ENCODE results near the gene MRPS23.

The MRPS23 gene

DNA sequence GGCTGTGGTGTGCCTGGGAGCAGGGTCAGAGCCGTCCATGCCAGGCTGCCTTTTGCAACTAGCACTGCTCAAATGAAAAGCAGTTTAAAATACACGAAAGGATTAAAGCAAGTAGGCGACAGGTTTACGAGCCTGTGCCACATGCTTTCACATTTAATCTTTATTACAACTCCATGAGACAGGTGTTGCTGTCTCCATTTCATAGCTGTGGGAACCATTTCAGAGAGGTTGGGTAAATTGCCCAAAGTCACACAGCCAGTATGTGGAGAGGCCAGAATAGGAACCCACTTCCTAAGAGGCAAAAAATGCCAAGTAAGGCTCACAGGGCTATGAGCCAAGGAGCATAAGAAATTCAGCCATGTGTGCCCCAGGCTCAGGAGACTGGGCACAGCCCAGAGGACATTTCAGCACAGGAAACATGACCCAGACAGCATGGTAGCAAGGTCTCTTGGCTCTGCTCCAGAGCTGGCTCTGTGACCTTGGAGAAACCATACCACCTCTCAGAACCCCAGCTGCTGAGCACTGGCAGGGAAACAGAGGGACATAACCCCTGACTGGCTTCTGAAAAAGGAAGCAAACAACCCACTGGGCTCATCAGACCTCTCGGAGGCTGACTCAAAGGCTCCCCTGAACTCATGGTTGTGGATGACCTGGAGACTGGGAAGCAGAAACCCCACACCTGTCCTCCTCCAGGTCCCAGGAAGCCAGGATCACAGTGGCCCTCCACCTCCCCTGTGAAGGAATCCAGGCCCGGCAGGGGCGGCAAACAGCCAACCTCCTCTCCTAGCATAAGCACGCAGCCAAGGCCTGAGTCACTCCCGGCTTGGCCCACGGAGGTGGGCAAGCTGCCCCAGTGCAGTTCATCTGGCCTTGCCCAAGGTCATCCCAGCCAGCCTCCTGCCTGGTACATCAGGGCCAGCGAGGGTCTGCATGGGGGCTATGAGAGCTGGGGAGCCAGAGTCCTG, 40.3 kb upstream of the MRPS23 start:
- H3K4me1 ChIP-seq (ENCODE audit: control insufficient read depth in 1 of 2, insufficient read depth in 2 of 2, low read length in 2 of 2), result peaks cover 41 to 42% of the 10 kb centered on the region in 2 donors

GRCh38 chr17:57889252-57889651, 39.4 kb upstream of the MRPS23 start:
- H3K36me3 ChIP-seq (ENCODE audit: control insufficient read depth in 1 of 2, insufficient read depth in 2 of 2, low read length in 2 of 2), result peaks cover 0 to 6% of the 10 kb centered on the region in 2 donors
- peaks cover 35 to 36% of the 10 kb centered on the region in 2 donors for H3K4me1 ChIP-seq (ENCODE audit: control insufficient read depth in 1 of 2, insufficient read depth in 2 of 2, low read length in 2 of 2)
- H3K4me3 ChIP-seq (ENCODE audit: low read depth in 1 of 2, low read length in 2 of 2), result no peak overlapping the region
- H3K27ac ChIP-seq (ENCODE audit: low read depth, low read length), result no peak overlapping the region
- H3K9ac ChIP-seq (ENCODE audit: low read depth in 1 of 2, low read length in 2 of 2), result no peak overlapping the region
- H3K27me3 ChIP-seq (ENCODE audit: control insufficient read depth in 1 of 2, insufficient read depth in 2 of 2, low read length in 2 of 2), result no peaks in the 10 kb centered on the region
- no peaks in the 10 kb centered on the region for H3K9me3 ChIP-seq (ENCODE audit: control insufficient read depth in 1 of 2, low read length in 2 of 2)

More for the DNA sequence above, 40.3 kb upstream of the MRPS23 start:
- Histone ChIP-seq H3K4me3 (ENCODE audit: low read depth in 1 of 2, low read length in 2 of 2) (no peak overlapping the region), H3K36me3 (ENCODE audit: control insufficient read depth in 1 of 2, insufficient read depth in 2 of 2, low read length in 2 of 2) (no peaks in the 10 kb centered on the region), H3K9me3 (ENCODE audit: control insufficient read depth in 1 of 2, low read length in 2 of 2) (no peaks in the 10 kb centered on the region), H3K27me3 (ENCODE audit: control insufficient read depth in 1 of 2, insufficient read depth in 2 of 2, low read length in 2 of 2) (no peaks in the 10 kb centered on the region), H3K27ac (ENCODE audit: low read depth, low read length) (no peak overlapping the region), H3K9ac (ENCODE audit: low read depth in 1 of 2, low read length in 2 of 2) (no peak overlapping the region)

DNA sequence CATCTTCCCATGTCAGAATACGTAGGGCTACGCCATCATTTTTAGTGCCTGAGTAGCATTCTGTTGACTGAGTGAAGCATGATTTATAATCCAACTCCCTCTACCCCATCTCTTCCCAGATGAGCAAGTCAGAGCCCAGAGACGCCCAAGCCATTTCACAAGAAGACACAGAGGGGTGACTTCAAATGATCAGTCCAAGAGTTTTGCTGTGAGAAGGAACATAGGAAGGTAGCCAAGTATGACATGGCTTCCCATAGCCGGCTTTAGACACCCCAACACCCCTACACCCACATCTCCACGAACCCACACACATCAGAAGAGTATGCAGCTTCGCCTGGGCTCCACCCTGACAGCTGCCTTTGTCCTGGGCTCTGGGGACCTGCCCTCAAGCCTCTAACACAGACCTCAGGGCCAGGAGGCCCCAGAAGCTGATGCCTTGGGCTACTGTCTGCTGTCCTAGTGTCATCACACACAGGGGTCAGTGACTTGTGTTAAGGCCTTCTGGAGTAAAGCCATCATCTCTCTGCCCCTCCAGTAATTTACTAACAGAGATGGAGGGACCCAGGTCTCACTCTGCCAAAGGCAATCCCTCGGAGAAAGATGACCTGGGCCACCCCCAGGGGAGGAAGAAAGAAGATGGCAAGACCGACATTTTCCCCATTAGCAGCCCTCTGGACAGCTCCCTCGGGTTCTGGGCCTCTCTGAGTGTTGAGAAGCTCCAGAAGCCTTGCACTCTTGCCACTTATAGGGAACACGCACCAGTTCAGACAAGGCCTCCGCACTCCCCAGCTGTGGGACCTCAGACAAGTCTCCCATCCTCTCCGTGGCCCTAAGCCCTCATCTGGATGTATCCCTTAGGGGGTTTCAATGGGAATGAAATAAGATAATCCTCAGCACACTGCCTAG, 38.7 kb upstream of the MRPS23 start:
- H3K27me3 ChIP-seq (ENCODE audit: control insufficient read depth in 1 of 2, insufficient read depth in 2 of 2, low read length in 2 of 2), result no peaks in the 10 kb centered on the region
- H3K27ac ChIP-seq (ENCODE audit: low read depth, low read length), result no peak overlapping the region
- no peak overlapping the region for H3K4me3 ChIP-seq (ENCODE audit: low read depth in 1 of 2, low read length in 2 of 2)
- H3K9me3 ChIP-seq (ENCODE audit: control insufficient read depth in 1 of 2, low read length in 2 of 2), result no peaks in the 10 kb centered on the region
- no peak overlapping the region for H3K9ac ChIP-seq (ENCODE audit: low read depth in 1 of 2, low read length in 2 of 2)
- peaks cover 30 to 34% of the 10 kb centered on the region in 2 donors for H3K4me1 ChIP-seq (ENCODE audit: control insufficient read depth in 1 of 2, insufficient read depth in 2 of 2, low read length in 2 of 2)
- H3K36me3 ChIP-seq (ENCODE audit: control insufficient read depth in 1 of 2, insufficient read depth in 2 of 2, low read length in 2 of 2), result peaks cover 0 to 6% of the 10 kb centered on the region in 2 donors

- H3K4me3 ChIP-seq (ENCODE audit: low read depth in 1 of 2, low read length in 2 of 2), result no peak overlapping the region
- peaks cover 16 to 20% of the 10 kb centered on the region in 2 donors for H3K4me1 ChIP-seq (ENCODE audit: control insufficient read depth in 1 of 2, insufficient read depth in 2 of 2, low read length in 2 of 2)
- no peaks in the 10 kb centered on the region for H3K9me3 ChIP-seq (ENCODE audit: control insufficient read depth in 1 of 2, low read length in 2 of 2)
- H3K36me3 ChIP-seq (ENCODE audit: control insufficient read depth in 1 of 2, insufficient read depth in 2 of 2, low read length in 2 of 2), result peaks cover 0 to 6% of the 10 kb centered on the region in 2 donors
- no peaks in the 10 kb centered on the region for H3K27me3 ChIP-seq (ENCODE audit: control insufficient read depth in 1 of 2, insufficient read depth in 2 of 2, low read length in 2 of 2)
- H3K9ac ChIP-seq (ENCODE audit: low read depth in 1 of 2, low read length in 2 of 2), result no peak overlapping the region
- H3K27ac ChIP-seq (ENCODE audit: low read depth, low read length), result no peak overlapping the region
Measured at GRCh38 chr17:57887161-57887560, 37.3 kb upstream of the MRPS23 start.

- H3K4me3 ChIP-seq (ENCODE audit: low read depth in 1 of 2, low read length in 2 of 2), result no peak overlapping the region
- no peak overlapping the region for H3K27ac ChIP-seq (ENCODE audit: low read depth, low read length)
- no peaks in the 10 kb centered on the region for H3K9me3 ChIP-seq (ENCODE audit: control insufficient read depth in 1 of 2, low read length in 2 of 2)
- H3K36me3 ChIP-seq (ENCODE audit: control insufficient read depth in 1 of 2, insufficient read depth in 2 of 2, low read length in 2 of 2), result peaks cover 0 to 6% of the 10 kb centered on the region in 2 donors
- peaks cover 15 to 18% of the 10 kb centered on the region in 2 donors for H3K4me1 ChIP-seq (ENCODE audit: control insufficient read depth in 1 of 2, insufficient read depth in 2 of 2, low read length in 2 of 2)
- no peaks in the 10 kb centered on the region for H3K27me3 ChIP-seq (ENCODE audit: control insufficient read depth in 1 of 2, insufficient read depth in 2 of 2, low read length in 2 of 2)
- H3K9ac ChIP-seq (ENCODE audit: low read depth in 1 of 2, low read length in 2 of 2), result no peak overlapping the region
Measured at GRCh38 chr17:57886020-57886419, 36.2 kb upstream of the MRPS23 start.

- Histone ChIP-seq H3K36me3 (ENCODE audit: control insufficient read depth in 1 of 2, insufficient read depth in 2 of 2, low read length in 2 of 2) (peaks cover 0 to 6% of the 10 kb centered on the region in 2 donors), H3K9ac (ENCODE audit: low read depth in 1 of 2, low read length in 2 of 2) (no peak overlapping the region), H3K27ac (ENCODE audit: low read depth, low read length) (no peak overlapping the region), H3K4me3 (ENCODE audit: low read depth in 1 of 2, low read length in 2 of 2) (no peak overlapping the region), H3K9me3 (ENCODE audit: control insufficient read depth in 1 of 2, low read length in 2 of 2) (no peaks in the 10 kb centered on the region), H3K27me3 (ENCODE audit: control insufficient read depth in 1 of 2, insufficient read depth in 2 of 2, low read length in 2 of 2) (no peaks in the 10 kb centered on the region), H3K4me1 (ENCODE audit: control insufficient read depth in 1 of 2, insufficient read depth in 2 of 2, low read length in 2 of 2) (peaks cover 14 to 16% of the 10 kb centered on the region in 2 donors)
Measured at GRCh38 chr17:57885148-57885915, 35.5 kb upstream of the MRPS23 start.

GRCh38 chr17:57881783-57882351, 32.0 kb upstream of the MRPS23 start:
- Histone ChIP-seq H3K27ac (ENCODE audit: low read depth, low read length) (peak overlapping the region; percentile 33), H3K9ac (ENCODE audit: low read depth in 1 of 2, low read length in 2 of 2) (no peak overlapping the region), H3K4me3 (ENCODE audit: low read depth in 1 of 2, low read length in 2 of 2) (no peak overlapping the region), H3K36me3 (ENCODE audit: control insufficient read depth in 1 of 2, insufficient read depth in 2 of 2, low read length in 2 of 2) (peaks cover under 1 to 16% of the 10 kb centered on the region in 2 donors), H3K9me3 (ENCODE audit: control insufficient read depth in 1 of 2, low read length in 2 of 2) (no peaks in the 10 kb centered on the region), H3K27me3 (ENCODE audit: control insufficient read depth in 1 of 2, insufficient read depth in 2 of 2, low read length in 2 of 2) (no peaks in the 10 kb centered on the region), H3K4me1 (ENCODE audit: control insufficient read depth in 1 of 2, insufficient read depth in 2 of 2, low read length in 2 of 2) (peaks cover 15% of the 10 kb centered on the region in 2 donors)

GRCh38 chr17:57881143-57881542, 31.3 kb upstream of the MRPS23 start:
- H3K27me3 ChIP-seq (ENCODE audit: control insufficient read depth in 1 of 2, insufficient read depth in 2 of 2, low read length in 2 of 2), result no peaks in the 10 kb centered on the region
- H3K36me3 ChIP-seq (ENCODE audit: control insufficient read depth in 1 of 2, insufficient read depth in 2 of 2, low read length in 2 of 2), result peaks cover 6 to 16% of the 10 kb centered on the region in 2 donors
- no peak overlapping the region for H3K4me3 ChIP-seq (ENCODE audit: low read depth in 1 of 2, low read length in 2 of 2)
- H3K9me3 ChIP-seq (ENCODE audit: control insufficient read depth in 1 of 2, low read length in 2 of 2), result no peaks in the 10 kb centered on the region
- no peak overlapping the region for H3K9ac ChIP-seq (ENCODE audit: low read depth in 1 of 2, low read length in 2 of 2)
- H3K4me1 ChIP-seq (ENCODE audit: control insufficient read depth in 1 of 2, insufficient read depth in 2 of 2, low read length in 2 of 2), result peaks cover 15% of the 10 kb centered on the region in 2 donors
- peak overlapping the region; percentile 33 for H3K27ac ChIP-seq (ENCODE audit: low read depth, low read length)

GRCh38 chr17:57880086-57880456, 30.2 kb upstream of the MRPS23 start:
- Histone ChIP-seq H3K9me3 (ENCODE audit: control insufficient read depth in 1 of 2, low read length in 2 of 2) (no peaks in the 10 kb centered on the region), H3K36me3 (ENCODE audit: control insufficient read depth in 1 of 2, insufficient read depth in 2 of 2, low read length in 2 of 2) (peaks cover 6 to 16% of the 10 kb centered on the region in 2 donors), H3K9ac (ENCODE audit: low read depth in 1 of 2, low read length in 2 of 2) (no peak overlapping the region), H3K27ac (ENCODE audit: low read depth, low read length) (no peak overlapping the region), H3K27me3 (ENCODE audit: control insufficient read depth in 1 of 2, insufficient read depth in 2 of 2, low read length in 2 of 2) (no peaks in the 10 kb centered on the region), H3K4me1 (ENCODE audit: control insufficient read depth in 1 of 2, insufficient read depth in 2 of 2, low read length in 2 of 2) (peaks cover 15 to 18% of the 10 kb centered on the region in 2 donors), H3K4me3 (ENCODE audit: low read depth in 1 of 2, low read length in 2 of 2) (peak overlapping the region in 1 of 2 donors; percentile 13)
